ENCODE data around the gene RPS6KA2. TPM values are rescaled to one million over a fixed set of nuclear protein-coding genes. Genes with fewer than 3 reads are reported as not detected.

RPS6KA2 gene
- total and polyA plus RNA-seq, 3 donors from 2014 or later = 18.4 to 21.7 (median 19.8) TPM

GRCh38 chr6:166459272-166459671 lies 167.8 kb downstream of the RPS6KA2 start:
- WGBS, 2 donors = 89 to 97% methylated on average over 8 of the region's 8 CpGs
- H3K4me3 ChIP-seq = no peak overlapping the region
- no peak overlapping the region for H3K27ac ChIP-seq
- intact Hi-C loops (cut with DNase I; ENCODE audit: low total_unique reads) = no loop called here
- no peaks in the 10 kb centered on the region for H3K36me3 ChIP-seq (ENCODE audit: low read depth, missing control alignments)
- no peak for DNase-seq
- TF ChIP-seq CTCF (IDR thresholded peaks at IDR 0.05) (no peak), POLR2A (IDR thresholded peaks at IDR 0.05) (no peak)
- no peaks in the 10 kb centered on the region for H3K27me3 ChIP-seq
- no peaks in the 10 kb centered on the region for H3K9me3 ChIP-seq
- H3K4me1 ChIP-seq = no peaks in the 10 kb centered on the region

- TF ChIP-seq CTCF (IDR thresholded peaks at IDR 0.05) = no peak
- TF ChIP-seq POLR2A (IDR thresholded peaks at IDR 0.05) = no peak
- Histone ChIP-seq H3K36me3 (ENCODE audit: low read depth, missing control alignments) (no peaks in the 10 kb centered on the region), H3K9me3 (no peaks in the 10 kb centered on the region), H3K4me3 (no peak overlapping the region), H3K4me1 (no peaks in the 10 kb centered on the region), H3K27ac (no peak overlapping the region), H3K27me3 (no peaks in the 10 kb centered on the region)
- intact Hi-C loops (cut with DNase I; ENCODE audit: low total_unique reads) = no loop called here
- no peak for DNase-seq
- WGBS, 2 donors = 71 to 72% methylated on average over 6 of the region's 6 CpGs
Measured at GRCh38 chr6:166456395-166457156, 170.5 kb downstream of the RPS6KA2 start.

- no peak for DNase-seq
- 67 to 74% methylated on average over 25 of the region's 25 CpGs for WGBS, 2 donors
- TF ChIP-seq CTCF (IDR thresholded peaks at IDR 0.05) = no peak
- TF ChIP-seq POLR2A (IDR thresholded peaks at IDR 0.05) = no peak
- intact Hi-C loops (cut with DNase I; ENCODE audit: low total_unique reads) = no loop called here
- H3K36me3 ChIP-seq (ENCODE audit: low read depth, missing control alignments) = no peaks in the 10 kb centered on the region
- peak overlapping the region in 1 of 2 donors; percentile 26 for H3K4me3 ChIP-seq
- H3K27me3 ChIP-seq = no peaks in the 10 kb centered on the region
- H3K27ac ChIP-seq = no peak overlapping the region
- no peaks in the 10 kb centered on the region for H3K9me3 ChIP-seq
- H3K4me1 ChIP-seq = no peaks in the 10 kb centered on the region
Measured at GRCh38 chr6:166454692-166455515, 172.1 kb downstream of the RPS6KA2 start.

GRCh38 chr6:166453651-166454050 lies 173.4 kb downstream of the RPS6KA2 start:
- intact Hi-C loops (cut with DNase I; ENCODE audit: low total_unique reads) = no loop called here
- WGBS, 2 donors = 94 to 95% methylated on average over 7 of the region's 7 CpGs

GRCh38 chr6:166450167-166450873 lies 176.7 kb downstream of the RPS6KA2 start:
- no peaks in the 10 kb centered on the region for H3K9me3 ChIP-seq
- WGBS, 2 donors = 97% methylated on average over 5 of the region's 5 CpGs; no CpG with 5 or more reads in 1 of the 2 donors
- H3K4me3 ChIP-seq = no peak overlapping the region
- H3K36me3 ChIP-seq (ENCODE audit: low read depth, missing control alignments) = no peaks in the 10 kb centered on the region
- H3K4me1 ChIP-seq = no peaks in the 10 kb centered on the region
- intact Hi-C loops (cut with DNase I; ENCODE audit: low total_unique reads) = no loop called here
- TF ChIP-seq CTCF (IDR thresholded peaks at IDR 0.05) = no peak
- no peak for TF ChIP-seq POLR2A (IDR thresholded peaks at IDR 0.05)
- no peaks in the 10 kb centered on the region for H3K27me3 ChIP-seq
- H3K27ac ChIP-seq = no peak overlapping the region
- no peak for DNase-seq

More at GRCh38 chr6:166453651-166454050, 173.4 kb downstream of the RPS6KA2 start:
- no peaks in the 10 kb centered on the region for H3K9me3 ChIP-seq
- no peak for DNase-seq
- H3K4me1 ChIP-seq = no peaks in the 10 kb centered on the region
- H3K4me3 ChIP-seq = no peak overlapping the region
- no peaks in the 10 kb centered on the region for H3K27me3 ChIP-seq
- TF ChIP-seq POLR2A (IDR thresholded peaks at IDR 0.05) = no peak
- H3K36me3 ChIP-seq (ENCODE audit: low read depth, missing control alignments) = no peaks in the 10 kb centered on the region
- H3K27ac ChIP-seq = no peak overlapping the region

Measured in testis (tissue), 3 donors.